Neural progenitor cell (in vitro differentiated cells): Measurements from ENCODE around the gene SLCO4A1. TPM values are rescaled to one million over a fixed set of nuclear protein-coding genes. Genes with fewer than 3 reads are reported as not detected.

Experiments used
- DNase-seq: peaks from one replicate; pipeline ENCODE4 v3.0.0-alpha.2; 2016; ENCODE audit warnings: low spot score
- H2AFZ ChIP-seq: fragments of 200-600 bp; sonication (generic); replicated peaks from 2 replicates; pipeline ENCODE4 v1.6.1; 2016; ENCODE audit warnings: antibody characterized with exemption
- H3F3A ChIP-seq: fragments of 200-600 bp; sonication (generic); 2 replicates; pipeline ENCODE4 v1.6.1; 2016; ENCODE audit warnings: antibody characterized with exemption, low read depth
- H3K27ac ChIP-seq: fragments of 200-600 bp; sonication (generic); 2 replicates; pipeline ENCODE4 v1.5.1; 2016; ENCODE audit warnings: mild to moderate bottlenecking
- H3K27me3 ChIP-seq: fragments of 200-600 bp; sonication (generic); 2 replicates; pipeline ENCODE4 v1.6.1; 2016; ENCODE audit warnings: mild to moderate bottlenecking, moderate library complexity
- H3K36me3 ChIP-seq: fragments of 200-600 bp; sonication (generic); 2 replicates; pipeline ENCODE4 v1.5.1; 2016
- H3K4me1 ChIP-seq: fragments of 200-600 bp; sonication (generic); 2 replicates; pipeline ENCODE4 v1.6.1; 2016; ENCODE audit warnings: mixed run types
- H3K4me2 ChIP-seq: fragments of 200-600 bp; sonication (generic); 2 replicates; pipeline ENCODE4 v1.6.1; 2016
- H3K4me3 ChIP-seq: fragments of 200-600 bp; sonication (generic); 2 replicates; pipeline ENCODE4 v1.5.1; 2016
- H3K79me2 ChIP-seq: fragments of 200-600 bp; sonication (generic); 2 replicates; pipeline ENCODE4 v1.6.1; 2016; ENCODE audit warnings: low read depth
- H3K9ac ChIP-seq: fragments of 200-600 bp; sonication (generic); 2 replicates; pipeline ENCODE4 v1.6.1; 2016
- H3K9me3 ChIP-seq: fragments of 200-600 bp; sonication (generic); 2 replicates; pipeline ENCODE4 v1.5.1; 2016; ENCODE audit warnings: low read depth
- H4K20me1 ChIP-seq: fragments of 200-600 bp; sonication (generic); 2 replicates; pipeline ENCODE4 v1.6.1; 2016; ENCODE audit warnings: low read depth
- H3K27ac Mint-ChIP-seq: 3 replicates; pipeline ENCODE4 v1.8.0; 2021; ENCODE audit warnings: mixed read lengths
- H3K27me3 Mint-ChIP-seq: 2 replicates; pipeline ENCODE4 v1.8.0; 2022; ENCODE audit warnings: low read depth, mild to moderate bottlenecking, inconsistent platforms, moderate library complexity, mixed read lengths; ENCODE audit not compliant: insufficient read depth
- H3K36me3 Mint-ChIP-seq: 3 replicates; pipeline ENCODE4 v1.8.0; 2021; ENCODE audit warnings: mixed read lengths
- H3K4me1 Mint-ChIP-seq: 3 replicates; pipeline ENCODE4 v1.8.0; 2021; ENCODE audit warnings: mixed read lengths
- H3K4me3 Mint-ChIP-seq: 3 replicates; pipeline ENCODE4 v1.8.0; 2021; ENCODE audit warnings: mild to moderate bottlenecking, moderate library complexity, mixed read lengths
- H3K9me3 Mint-ChIP-seq: 3 replicates; pipeline ENCODE4 v1.8.0; 2020; ENCODE audit warnings: mixed read lengths
- EZH2 ChIP-seq: fragments of 200-600 bp; sonication (generic); IDR thresholded peaks from 2 replicates; pipeline ENCODE4 v1.6.1; 2017; ENCODE audit warnings: antibody characterized with exemption, mild to moderate bottlenecking, moderate library complexity
- EZH2phosphoT487 ChIP-seq: fragments of 200-600 bp; sonication (generic); IDR thresholded peaks from 2 replicates; pipeline ENCODE4 v1.6.1; 2017; ENCODE audit warnings: antibody characterized with exemption
- total RNA-seq: library from RNA; depleted of rRNA; stranded (reverse); fragments of >200 nt; gene quantifications from 2 replicates; pipeline ENCODE4 v1.2.3, GENCODE V29; 2015; ENCODE audit warnings: low replicate concordance
- TF ChIP-seq, protein P1 (sequence below): fragments of 200-600 bp; sonication (generic); IDR thresholded peaks from 2 replicates; pipeline ENCODE4 v1.5.1; 2017; ENCODE audit warnings: antibody characterized with exemption, mild to moderate bottlenecking

The SLCO4A1 gene
- total RNA-seq, 1 donor from 2014 or later = 0.88 TPM

DNA sequence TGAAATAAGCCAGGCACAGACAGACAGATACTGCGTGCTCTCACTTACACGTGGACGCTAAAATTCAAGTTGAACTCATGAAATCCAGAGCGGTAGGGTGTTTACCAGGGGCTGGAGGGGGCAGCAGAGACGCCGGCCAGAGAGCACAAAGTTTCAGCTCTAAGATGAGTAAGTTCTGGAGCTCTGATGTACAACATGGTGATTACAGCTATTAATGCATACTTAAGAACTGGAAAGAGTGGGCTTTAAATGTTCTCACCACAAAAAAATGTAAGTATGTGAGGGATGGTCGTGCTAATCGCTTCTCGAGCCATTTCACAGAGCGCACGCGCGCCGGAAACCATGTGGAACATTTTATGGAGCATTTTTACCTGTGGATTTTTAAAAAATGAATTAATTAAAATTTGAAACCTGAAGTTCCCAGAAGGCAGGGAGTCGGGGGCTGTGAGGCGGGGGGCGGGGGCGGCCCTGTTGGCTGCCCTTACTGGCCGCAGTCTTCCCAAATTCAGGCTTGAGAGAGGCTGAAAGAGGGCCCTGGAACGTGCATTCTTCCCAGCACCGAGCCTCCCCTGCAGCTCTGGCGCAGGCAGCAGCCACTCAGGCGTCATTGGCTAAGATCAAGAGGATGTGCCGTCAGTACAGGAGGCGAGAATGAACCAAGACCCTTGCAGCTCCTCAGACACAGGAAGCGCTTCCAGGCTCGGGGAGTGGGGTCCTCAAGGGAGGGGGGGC is 8.5 kb upstream of the SLCO4A1 start:
- H3K27me3 ChIP-seq = peaks cover 27% of the 10 kb centered on the region
- no peak overlapping the region for H2AFZ ChIP-seq
- no peak overlapping the region for H3K4me3 ChIP-seq
- no peak overlapping the region for H3K4me2 ChIP-seq
- Mint-ChIP-seq H3K9me3 (no peaks in the 10 kb centered on the region), H3K27me3 (peaks cover 23% of the 10 kb centered on the region), H3K4me3 (no peak overlapping the region), H3K27ac (no peak overlapping the region), H3K4me1 (peaks cover 23% of the 10 kb centered on the region), H3K36me3 (no peaks in the 10 kb centered on the region)
- TF ChIP-seq, protein P1, sequence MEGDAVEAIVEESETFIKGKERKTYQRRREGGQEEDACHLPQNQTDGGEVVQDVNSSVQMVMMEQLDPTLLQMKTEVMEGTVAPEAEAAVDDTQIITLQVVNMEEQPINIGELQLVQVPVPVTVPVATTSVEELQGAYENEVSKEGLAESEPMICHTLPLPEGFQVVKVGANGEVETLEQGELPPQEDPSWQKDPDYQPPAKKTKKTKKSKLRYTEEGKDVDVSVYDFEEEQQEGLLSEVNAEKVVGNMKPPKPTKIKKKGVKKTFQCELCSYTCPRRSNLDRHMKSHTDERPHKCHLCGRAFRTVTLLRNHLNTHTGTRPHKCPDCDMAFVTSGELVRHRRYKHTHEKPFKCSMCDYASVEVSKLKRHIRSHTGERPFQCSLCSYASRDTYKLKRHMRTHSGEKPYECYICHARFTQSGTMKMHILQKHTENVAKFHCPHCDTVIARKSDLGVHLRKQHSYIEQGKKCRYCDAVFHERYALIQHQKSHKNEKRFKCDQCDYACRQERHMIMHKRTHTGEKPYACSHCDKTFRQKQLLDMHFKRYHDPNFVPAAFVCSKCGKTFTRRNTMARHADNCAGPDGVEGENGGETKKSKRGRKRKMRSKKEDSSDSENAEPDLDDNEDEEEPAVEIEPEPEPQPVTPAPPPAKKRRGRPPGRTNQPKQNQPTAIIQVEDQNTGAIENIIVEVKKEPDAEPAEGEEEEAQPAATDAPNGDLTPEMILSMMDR = no peak
- no peak for TF ChIP-seq EZH2phosphoT487
- no peak for TF ChIP-seq EZH2
- H4K20me1 ChIP-seq = no peaks in the 10 kb centered on the region
- no peaks in the 10 kb centered on the region for H3K36me3 ChIP-seq
- H3K9ac ChIP-seq = no peak overlapping the region
- H3F3A ChIP-seq = no peaks in the 10 kb centered on the region
- no peaks in the 10 kb centered on the region for H3K9me3 ChIP-seq
- no peaks in the 10 kb centered on the region for H3K79me2 ChIP-seq
- peaks cover 12% of the 10 kb centered on the region for H3K4me1 ChIP-seq
- no peak overlapping the region for H3K27ac ChIP-seq
- no peak for DNase-seq

DNA sequence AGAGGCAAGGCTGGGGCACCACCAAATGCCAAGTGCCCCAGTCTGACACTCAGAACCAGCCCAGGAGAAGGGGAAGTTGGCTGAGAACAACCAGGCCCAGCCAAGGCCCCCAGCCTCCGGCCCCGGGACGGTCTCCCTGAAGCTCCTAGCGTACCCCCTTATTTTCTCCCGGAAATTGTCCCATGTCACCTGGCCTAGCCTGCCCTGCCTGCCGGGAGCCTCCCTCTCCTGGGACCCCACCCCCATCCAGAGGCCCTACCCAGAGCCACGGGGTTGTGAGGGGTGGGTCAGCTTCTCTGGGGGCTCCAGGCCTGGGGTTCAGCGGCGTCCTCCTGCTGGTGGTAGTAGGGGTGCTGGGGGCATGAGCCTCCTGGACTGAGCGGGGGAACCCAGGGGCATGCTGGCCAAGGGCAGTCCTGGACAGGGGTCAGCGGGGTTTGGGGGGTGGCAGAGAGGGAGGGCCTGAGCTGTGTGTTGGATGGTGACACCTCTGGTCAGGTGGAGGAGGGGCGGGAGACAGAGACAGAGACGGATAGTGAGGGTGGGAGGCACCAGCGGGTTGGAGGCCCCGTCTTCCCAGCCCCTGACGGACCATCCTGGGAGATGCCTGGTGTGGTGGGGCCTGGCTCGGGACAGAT is 7.9 kb upstream of the SLCO4A1 start:
- H3K4me1 Mint-ChIP-seq = peaks cover 23% of the 10 kb centered on the region
- H3K36me3 Mint-ChIP-seq = no peaks in the 10 kb centered on the region
- no peak for DNase-seq
- H3K27me3 Mint-ChIP-seq = peaks cover 26% of the 10 kb centered on the region
- H3K27ac Mint-ChIP-seq = no peak overlapping the region
- Histone ChIP-seq H3K4me2 (no peak overlapping the region), H3K79me2 (no peaks in the 10 kb centered on the region), H3F3A (no peaks in the 10 kb centered on the region), H2AFZ (no peak overlapping the region), H3K36me3 (no peaks in the 10 kb centered on the region), H4K20me1 (no peaks in the 10 kb centered on the region), H3K27ac (no peak overlapping the region), H3K4me1 (peaks cover 12% of the 10 kb centered on the region), H3K27me3 (peaks cover 34% of the 10 kb centered on the region), H3K9ac (no peak overlapping the region), H3K9me3 (no peaks in the 10 kb centered on the region), H3K4me3 (no peak overlapping the region)
- no peaks in the 10 kb centered on the region for H3K9me3 Mint-ChIP-seq
- no peak overlapping the region for H3K4me3 Mint-ChIP-seq
- TF ChIP-seq, protein P1 = no peak
- TF ChIP-seq EZH2 = no peak
- TF ChIP-seq EZH2phosphoT487 = no peak

DNA sequence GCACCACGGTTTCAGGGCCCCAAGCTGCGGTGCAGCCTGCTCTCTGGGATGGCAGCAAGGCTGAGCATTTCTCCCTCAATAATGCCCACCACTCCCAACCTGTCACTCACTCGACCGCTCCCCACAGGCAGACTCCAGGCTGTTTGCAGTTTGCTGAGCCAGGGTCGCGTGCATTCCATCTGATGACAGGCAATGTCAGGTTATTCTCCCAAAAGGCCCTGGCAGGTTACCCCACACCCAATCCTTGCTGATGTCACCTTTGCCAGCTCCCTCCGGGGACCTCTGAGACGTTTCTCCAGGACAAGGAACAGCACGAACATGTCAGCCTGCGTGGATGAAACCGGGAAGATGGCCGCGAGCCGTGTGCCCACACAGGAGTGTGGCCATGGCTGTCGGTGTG is 7.1 kb upstream of the SLCO4A1 start:
- Mint-ChIP-seq H3K9me3 (no peaks in the 10 kb centered on the region), H3K36me3 (no peaks in the 10 kb centered on the region), H3K27ac (no peak overlapping the region), H3K27me3 (peaks cover 26% of the 10 kb centered on the region), H3K4me1 (peaks cover 23% of the 10 kb centered on the region), H3K4me3 (peak overlapping the region; percentile 27)
- Histone ChIP-seq H3K9me3 (no peaks in the 10 kb centered on the region), H3K4me2 (no peak overlapping the region), H3K4me1 (peaks cover 12% of the 10 kb centered on the region), H4K20me1 (no peaks in the 10 kb centered on the region), H3K4me3 (no peak overlapping the region), H3F3A (no peaks in the 10 kb centered on the region), H3K36me3 (no peaks in the 10 kb centered on the region), H2AFZ (no peak overlapping the region), H3K27me3 (peaks cover 41% of the 10 kb centered on the region), H3K27ac (no peak overlapping the region), H3K79me2 (no peaks in the 10 kb centered on the region), H3K9ac (no peak overlapping the region)
- DNase-seq = no peak
- TF ChIP-seq EZH2 (no peak), EZH2phosphoT487 (no peak)
- TF ChIP-seq, protein P1 = no peak
